Stimulated activated naive CD4-positive, alpha-beta T cell treated with Interleukin-2 at 50 U/mL for 16 hours (primary cell): ENCODE measurements around the gene C1RL.

Source experiments
- DNase-seq: peaks from one replicate; lab custom pipeline; 2025; lab: John Stamatoyannopoulos, UW

Gene C1RL

DNA sequence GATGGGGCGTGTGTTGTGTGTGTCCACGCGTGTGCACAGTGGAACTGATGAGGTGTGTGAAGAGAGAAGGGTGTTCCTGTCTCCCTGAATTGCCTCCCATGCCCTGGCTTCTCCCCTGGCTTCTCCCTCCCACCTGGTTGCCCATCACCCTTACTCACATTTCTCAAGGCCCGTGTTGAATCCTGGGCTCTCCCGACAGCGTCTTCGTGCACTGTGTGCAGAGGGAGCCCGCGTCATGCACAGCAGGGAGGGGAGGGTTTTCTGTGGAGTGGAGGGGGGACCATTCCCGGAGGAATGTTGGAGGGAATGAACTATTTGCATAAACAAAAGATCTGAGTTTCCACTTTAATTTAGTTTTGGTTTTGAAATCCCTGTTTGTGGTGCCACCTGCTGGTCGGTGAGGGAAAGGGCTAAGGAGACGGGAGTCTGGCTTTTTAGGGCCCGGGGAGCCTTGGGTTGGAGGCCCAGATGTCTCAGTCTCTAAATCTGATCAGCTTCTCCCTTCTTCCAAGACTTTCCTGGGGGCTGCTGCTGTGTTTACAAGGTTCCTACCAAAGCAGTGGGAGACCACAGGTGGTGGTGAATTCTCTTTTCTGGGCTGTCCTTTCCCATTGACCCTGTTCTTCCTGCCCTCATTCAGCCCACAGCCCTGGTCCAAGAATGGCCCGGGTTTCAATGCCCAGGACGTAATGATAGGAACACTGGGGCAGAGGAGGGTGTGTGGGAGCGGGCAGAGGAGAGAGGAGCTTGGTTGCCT, 16.6 kb downstream of the C1RL start, which contains the start of gene C1R:
Gene C1R, minus strand, starts transcription at position 217 of the 757 bp plus-strand sequence. Its CDS starts 57 bp downstream, at position 160.
- DNase-seq, result peak; percentile 57

DNA sequence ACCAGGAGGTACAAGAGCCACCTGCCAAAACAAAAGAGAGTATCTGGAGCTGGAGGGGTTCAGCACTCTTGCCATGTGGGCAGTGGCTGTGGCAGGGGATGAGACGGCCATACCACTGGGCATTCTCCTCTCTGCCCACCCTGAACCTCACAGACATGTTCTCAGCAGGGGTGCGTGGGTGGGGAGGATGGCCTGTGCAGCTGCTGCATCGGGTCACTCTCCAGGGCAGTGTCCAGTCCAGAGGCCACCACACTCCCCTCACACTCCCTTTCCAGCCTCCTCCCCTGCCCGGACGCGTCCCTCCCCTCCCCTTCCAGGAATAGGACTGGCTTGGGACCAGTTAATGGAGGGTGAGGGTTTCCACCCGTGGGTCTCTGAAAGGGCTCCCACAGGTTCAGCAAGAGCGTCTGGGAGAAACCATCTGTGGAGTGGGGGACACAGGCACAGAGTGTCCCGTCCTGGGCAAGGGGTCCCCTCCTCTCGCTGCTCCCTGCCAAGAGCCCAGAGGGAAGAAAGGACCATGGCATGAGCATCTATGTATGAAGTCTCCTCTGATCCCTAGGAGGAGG, 17.3 kb downstream of the C1RL start:
- DNase-seq, result no peak

DNA sequence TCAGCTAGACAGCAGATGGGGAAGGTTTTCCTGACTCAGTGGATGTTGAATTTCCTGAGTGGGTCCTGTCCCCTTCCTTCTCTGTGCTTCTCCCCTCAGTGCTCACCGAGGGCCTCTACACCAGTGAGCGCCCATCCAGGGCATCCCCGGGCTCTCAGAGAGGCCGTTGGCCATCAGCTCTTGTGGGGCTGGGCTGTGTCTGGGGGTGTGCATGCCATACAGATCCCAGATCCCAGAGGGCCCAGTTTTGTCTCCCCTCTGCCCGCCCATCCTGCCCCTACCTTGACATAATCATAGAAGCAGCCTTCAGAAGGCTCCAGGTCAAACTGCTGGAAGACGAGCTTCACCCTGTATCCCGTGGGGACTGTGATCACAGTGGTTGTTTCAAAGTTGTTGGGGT, 17.8 kb downstream of the C1RL start:
- no peak for DNase-seq

DNA sequence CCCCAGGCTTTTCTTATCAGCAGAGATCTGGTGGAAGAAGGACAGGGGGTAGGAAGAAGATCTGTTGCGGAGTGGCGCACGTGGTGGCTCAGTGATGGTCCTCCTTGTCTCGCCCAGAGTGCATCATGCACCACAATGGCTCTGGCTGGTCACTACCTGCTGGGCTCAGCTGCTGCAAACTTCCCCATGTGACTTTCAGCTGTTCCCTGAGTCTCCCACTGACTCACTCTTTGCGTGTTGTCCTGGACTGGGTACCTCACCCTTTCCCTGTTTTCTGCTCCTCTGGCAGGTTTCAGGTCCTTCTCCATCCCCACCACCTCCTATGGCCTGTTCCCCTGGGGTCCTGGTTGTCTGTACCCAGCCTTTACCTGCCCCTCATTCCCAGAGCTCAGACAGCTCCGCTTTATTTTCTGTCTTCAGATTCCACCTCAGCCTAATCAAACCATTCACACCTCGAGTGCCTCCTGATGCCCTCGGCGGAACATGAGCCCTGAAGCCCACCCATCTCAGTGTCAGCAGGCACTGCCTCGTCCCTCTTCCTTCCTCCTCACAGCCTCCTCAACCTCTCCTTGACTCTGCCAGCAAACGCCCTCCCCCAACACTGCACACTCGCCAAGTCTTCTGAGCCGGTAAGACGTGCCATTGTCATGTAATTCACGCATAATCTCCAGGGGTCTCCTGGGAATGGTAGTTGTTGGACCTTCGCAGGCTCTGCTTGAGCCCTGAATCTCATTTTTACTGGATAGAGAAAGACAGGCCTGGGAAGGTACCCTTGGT, 18.6 kb downstream of the C1RL start:
- no peak for DNase-seq

DNA sequence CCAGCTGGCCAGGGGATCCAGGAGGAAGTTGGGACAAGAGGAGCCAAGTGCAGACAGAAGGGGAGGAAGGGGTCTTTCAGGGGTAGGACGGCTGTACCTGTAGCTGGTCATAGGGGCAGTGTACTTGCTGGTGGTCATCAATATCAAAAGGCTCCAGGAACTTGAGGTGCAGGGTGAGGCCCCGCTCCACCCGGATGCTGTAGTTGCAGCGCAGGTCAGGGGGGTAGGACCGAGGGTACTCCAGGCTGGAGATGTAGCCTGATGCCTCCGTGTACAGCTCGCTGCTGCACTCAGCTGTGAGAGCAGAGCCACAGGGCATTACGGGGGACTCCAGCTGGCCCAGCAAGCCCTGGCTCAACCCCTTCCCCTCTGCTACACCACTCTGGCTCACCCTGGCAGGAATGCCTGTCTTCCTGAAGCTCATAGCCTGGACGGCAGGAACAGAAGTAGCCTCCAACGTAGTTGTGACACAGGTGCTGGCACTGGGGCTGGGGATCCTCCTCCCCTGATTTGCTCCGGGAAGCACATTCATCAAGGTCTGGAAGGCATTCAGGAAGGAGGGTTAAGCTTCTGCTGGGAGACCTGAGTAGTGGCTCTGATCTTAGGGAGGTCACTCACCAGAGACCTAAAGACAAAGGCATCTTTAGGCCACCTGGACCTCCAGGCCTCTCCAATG, 19.7 kb downstream of the C1RL start:
- no peak for DNase-seq

DNA sequence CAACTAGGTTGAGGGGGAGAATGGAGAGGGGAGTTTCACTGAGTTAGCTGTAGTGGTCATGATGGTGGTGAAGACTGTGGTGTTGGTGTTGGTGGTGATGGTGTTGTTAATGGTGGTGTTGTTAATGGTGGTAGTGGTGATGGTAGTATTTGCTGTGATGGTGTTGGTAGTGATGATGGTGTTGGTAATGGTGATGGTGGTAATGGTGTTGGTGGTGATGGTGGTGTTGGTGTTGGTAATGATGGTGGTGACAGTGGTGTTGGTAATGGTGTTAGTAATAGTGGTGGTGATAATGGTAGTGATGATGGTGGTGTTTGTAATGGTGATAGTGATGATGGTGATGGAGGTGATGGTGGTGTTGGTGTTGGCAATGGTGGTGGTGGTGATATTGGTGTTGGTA, 25.9 kb downstream of the C1RL start:
- no peak for DNase-seq

DNA sequence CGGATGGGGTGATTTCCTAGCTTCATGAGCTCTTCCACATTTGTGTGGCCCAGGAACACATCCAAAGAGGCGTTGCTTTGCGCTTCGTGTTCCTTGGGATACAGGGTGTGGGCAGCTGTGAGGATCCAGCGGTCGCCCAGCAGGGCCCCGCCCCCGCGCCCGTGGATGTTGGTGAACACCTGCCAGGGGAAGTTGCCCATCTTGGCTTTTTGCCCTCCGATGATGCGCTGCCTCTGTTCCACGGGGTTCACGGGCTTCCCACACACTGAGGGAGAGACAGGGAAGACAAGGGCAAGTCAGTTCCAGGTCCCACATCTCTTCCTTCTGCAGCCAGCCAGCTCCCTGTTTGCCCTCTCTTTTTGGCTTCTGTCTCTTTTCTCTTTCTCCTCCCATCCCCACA, 28.0 kb downstream of the C1RL start:
- no peak for DNase-seq

DNA sequence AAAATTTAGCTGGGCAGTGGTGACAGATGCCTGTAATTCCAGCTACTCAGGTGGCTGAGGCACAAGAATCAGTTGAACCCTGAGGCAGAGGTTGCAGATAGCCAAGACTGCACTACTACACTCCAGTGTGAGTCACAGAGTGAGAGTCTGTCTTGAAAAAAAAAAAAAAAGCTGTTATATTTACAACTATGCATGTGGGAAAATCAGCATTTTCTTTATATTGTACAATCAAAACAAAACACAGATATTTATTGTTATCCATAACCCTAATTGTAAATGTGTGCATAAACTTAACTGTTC, 29.2 kb downstream of the C1RL start:
- DNase-seq, result no peak

DNA sequence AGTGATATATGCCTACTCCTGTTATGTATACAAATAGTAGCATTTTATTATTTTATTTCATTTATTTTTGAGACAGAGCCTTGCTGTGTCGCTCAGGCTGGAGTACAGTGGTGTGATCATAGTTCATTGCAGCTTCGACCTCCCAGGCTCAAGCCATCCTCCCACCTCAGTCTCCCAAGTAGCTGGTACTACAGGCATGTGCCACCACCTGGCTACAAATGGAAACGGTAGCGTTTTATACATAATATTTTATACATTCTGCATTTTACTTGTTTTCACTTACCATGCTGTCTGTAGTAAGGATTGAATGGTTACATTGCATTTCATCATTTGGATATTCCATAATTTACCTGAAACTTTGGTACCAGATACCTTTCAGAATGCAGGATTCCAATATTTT, 30.9 kb downstream of the C1RL start:
- no peak for DNase-seq

DNA sequence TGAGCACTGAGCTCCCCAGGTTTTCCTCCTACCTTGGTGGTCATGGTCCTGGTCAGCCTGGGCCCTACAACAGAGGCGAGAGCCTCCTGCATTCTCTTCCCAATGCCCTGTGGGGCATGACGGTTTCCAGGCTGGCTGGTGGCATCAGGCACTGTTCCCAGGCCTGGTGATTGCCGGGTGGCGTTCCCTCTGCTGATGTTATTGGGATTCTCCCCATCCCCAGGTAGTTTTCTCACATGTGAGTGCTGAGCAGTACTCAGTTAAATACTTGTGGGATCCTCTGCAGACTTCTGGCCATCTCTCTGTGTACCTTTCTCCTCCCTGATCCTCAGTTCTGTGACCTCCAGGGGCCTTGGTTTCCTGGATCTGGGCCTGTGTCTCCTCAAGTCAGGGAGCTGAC, 32.5 kb downstream of the C1RL start:
- no peak for DNase-seq

DNA sequence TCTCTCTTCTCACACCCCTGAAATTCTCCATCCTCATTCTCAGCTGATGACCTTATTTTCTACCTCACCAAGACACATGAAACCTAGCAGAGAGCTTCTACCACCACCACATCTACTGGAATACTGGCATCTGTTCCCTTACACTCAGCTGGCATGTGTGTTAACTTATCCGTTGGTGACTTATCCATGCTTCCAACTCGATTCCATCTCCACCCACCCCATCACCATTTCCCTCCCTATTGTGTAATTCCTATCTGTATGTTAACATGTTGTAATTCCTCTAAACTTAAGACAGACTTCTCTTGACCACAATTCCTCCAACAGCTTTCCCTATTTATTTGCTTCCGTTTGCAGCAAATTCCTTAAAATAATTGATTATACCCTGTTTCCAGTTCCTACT, 33.1 kb downstream of the C1RL start:
- no peak for DNase-seq

DNA sequence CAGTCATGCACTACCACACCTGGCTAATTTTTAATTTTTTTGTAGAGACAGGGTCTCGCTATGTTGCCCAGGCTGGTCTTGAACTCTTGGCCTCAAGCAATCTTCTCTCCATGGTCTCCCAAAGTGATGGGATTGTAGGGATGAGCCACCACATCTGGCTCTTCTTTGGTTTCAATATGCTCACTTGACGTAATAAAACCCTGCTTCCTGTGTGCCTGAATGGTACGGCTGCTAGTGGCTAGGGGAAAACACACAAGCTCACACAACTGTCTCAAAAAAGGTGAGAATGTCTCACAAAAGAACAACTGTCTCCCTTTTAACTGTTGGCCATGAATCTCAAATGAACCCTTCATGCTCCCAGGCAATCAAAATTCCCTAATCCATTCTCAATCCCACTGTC, 33.5 kb downstream of the C1RL start:
- DNase-seq, result no peak

DNA sequence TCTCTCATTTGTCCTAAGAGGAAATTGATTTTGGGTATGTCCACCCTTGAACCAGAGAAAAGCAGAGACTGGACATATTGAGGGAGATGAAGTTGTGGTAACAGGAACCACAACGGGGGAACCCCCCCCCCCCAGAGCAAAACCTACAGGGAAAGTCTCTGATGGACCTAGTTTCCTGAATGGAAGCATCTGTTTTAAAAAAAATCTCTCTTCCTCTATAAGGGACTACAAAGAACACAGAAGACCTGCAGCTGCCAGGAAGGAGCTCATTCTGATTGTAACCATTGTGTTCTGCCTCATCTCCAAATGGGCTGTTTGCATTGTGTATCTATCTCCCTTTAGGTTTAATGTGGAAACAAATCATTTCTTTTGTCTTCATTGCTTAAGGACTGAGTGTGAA, 35.1 kb downstream of the C1RL start:
- DNase-seq, result no peak

DNA sequence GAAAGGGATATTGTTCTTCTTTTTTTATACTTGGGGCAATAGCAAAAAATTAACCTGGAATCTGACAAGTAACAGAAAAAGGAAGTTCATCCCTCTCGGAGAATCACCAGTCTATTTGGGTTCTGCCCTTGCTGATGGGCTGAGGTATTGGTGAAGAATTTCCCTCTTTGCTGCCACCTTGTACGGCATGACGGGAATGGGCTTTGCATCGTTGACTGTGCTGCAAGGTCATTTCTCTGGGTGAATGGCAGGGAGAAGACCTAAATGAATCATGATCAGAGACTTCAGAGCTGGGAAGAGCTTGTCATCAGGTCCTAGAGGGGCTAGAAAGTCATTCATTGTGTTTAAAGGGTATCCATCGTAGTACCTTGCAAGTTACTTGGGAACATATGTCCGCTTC, 36.5 kb downstream of the C1RL start:
- DNase-seq, result no peak

DNA sequence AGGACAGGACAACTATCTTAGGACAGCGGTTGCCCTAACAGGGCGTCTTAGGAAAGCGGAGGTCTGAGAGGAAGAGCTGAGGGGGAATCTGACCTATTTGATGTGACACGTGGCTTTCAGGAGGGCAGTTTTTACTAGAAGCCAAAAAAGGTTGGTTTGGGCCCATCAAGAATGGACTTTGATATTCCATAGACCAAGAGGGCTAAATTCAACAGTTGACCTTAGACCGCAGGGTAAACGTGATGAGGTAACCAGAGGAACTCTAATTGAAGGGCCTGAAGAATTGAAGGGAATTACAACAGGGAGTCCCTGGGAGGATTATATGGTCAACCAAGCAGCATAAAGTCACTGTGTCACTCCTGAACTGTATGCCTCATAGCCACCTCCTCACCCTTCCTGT, 37.0 kb downstream of the C1RL start:
- DNase-seq, result no peak

DNA sequence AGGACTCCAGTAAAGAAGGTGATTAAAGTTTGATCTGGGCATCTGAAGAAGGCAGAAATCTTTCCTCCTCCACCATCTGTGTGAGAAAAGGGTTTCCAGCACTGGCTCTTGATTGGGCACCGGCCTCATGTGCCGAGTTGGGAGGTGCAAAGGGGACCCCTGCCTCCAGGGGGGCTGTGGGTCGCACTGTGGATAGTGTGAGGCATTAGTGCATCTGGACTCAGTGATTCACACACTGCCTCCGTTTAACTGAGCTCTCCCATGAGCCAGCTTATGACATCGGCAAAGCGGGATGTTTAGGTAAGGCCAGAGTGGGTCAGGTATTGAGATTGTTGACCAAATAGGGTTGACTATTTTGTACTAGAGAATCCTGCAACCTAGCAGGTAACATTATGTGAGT, 39.6 kb downstream of the C1RL start:
- DNase-seq, result no peak

DNA sequence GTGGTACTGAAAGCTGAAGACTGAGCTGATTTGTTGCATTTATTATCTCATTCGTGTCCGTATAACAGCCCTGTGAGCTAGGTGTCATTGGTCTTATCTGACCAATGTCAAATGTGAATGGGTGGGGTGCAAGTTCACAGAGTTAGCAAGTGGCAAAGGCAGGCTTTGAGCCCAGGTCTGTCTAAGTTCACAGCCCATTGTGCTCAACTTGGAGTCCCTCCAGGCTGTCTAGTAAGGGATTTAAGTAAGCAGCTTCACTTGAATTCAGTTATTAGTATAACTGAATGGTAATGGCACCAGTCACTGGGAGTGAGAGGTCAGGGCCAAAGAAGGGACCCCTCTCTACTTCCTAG, 40.0 kb downstream of the C1RL start:
- DNase-seq, result no peak

DNA sequence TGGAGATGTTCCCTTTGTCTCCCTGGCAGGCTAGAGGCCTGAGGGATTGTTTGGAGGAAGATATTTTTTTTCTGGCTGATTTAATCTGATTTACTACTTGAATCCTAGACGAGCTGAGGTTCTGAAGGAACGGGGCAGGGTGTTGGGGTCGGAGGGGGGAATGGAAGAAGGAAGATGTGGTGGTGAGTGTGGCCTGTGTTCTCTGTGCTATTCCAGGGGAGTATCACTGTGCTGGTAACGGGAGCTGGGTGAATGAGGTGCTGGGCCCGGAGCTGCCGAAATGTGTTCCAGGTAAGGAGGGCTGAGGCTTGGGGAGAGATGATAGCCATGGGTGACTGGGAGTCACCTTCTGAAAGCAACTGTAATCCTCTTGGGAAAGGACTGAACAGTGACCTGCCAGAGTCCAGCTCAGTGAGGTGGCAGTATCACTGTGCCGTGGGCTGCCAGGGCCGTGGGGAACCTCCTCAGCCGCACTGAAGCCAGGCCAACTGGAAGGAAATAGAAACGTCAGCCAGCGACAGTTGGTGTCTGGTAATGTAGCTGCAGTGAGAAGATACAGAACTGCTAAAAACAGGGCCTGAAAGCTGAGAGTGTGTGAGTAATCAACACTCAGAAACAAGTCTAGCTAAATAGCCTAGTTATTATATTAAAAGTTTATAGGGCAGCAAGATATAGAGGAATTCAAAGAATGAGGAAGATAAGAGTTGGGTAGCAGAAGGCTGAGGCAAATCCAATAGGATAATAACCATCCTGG, 40.6 kb downstream of the C1RL start:
- DNase-seq, result no peak

DNA sequence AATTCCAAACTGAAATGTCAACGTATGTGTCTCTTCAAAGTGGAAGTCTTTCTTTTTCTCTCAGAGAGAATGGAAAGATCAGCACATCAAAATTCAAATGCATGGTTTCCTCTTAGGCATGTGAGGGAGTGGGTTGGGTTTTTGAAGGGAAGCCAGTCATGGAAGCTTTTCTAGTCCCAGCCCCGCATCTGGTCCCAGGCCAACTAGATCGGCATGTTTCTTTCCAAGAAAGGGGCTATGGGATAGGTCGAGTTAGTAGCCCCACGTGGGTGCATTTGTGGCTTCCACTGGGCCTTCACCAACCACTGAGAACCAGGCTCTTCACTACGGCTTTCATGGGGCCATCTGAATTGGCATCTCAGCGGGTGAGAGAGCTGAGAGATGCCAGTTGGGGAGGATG, 41.9 kb downstream of the C1RL start:
- DNase-seq, result no peak

DNA sequence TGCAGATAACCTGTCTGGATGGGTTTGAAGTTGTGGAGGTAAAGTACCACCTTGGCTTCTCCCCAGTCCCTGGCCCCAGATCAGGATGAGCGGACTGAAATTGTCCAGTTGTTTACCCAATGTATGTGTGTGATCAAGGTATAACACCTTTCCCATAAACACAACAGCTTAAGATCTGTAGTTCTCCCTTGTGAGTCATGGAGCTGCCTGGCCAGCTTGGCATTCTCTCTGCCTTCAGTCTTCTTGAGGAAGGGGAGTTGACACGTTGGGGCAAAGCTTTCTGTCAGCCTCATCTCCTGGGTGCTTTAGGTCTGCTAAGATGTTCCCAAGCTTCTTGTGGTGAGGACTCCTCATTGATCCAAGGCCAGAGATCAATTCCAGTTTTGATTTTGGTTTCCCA, 42.4 kb downstream of the C1RL start:
- DNase-seq, result no peak

DNA sequence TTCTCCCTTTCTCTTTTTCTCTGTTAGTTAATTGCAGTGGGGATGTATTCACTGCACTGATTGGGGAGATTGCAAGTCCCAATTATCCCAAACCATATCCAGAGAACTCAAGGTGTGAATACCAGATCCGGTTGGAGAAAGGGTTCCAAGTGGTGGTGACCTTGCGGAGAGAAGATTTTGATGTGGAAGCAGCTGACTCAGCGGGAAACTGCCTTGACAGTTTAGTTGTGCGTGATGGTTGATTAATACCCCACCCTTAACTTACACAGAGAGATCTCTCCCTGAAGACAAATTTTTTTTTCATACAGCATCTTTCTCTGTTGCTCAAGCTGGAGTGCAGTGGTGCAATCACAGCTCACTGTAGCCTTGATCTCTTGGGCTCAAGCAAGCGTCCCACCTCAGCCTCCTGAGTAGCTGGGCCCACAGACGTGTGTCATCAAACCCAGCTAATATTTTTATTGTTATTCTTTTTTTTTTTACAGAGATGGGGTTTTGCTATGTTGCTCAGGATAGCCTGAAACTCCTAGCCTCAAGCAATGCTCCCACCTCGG, 43.9 kb downstream of the C1RL start:
- DNase-seq, result no peak

DNA sequence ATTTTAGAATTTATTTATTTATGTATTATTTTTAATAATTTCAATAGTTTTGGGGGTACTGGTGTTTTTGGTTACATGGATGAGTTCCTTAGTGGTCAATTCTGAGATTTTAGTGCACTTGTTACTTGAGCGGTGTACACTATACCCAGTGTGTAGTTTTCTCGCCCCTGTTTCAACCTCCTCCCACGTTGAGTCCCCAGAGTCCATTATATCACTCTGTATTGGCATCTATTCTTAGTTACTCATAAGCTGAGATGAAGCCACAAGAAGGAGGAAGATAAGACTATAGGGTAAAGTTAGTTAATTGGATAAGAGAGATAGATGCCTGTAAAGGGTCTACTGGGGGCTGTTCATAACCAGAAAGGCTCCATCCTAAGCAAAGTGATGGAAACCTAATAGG, 44.5 kb downstream of the C1RL start:
- DNase-seq, result no peak
